Liver (tissue), 3 donors: Measurements from ENCODE around the gene BEGAIN.

Experiments used
- ATF3 ChIP-seq: IDR thresholded peaks from 2 replicates; pipeline ENCODE4 v1.6.1; 2016; ENCODE audit warnings: antibody characterized with exemption
- CTCF ChIP-seq: fragments of 150-350 bp; IDR thresholded peaks from 2 replicates; pipeline ENCODE4 v1.5.1; 2017; ENCODE audit warnings: improper control_type of control experiment, low read depth, low read length; ENCODE audit not compliant: missing input control
- EGR1 ChIP-seq, 2 donors: IDR thresholded peaks; 2 replicates each; pipeline ENCODE4 v1.6.1; 2016 to 2018; ENCODE audit warnings: antibody characterized with exemption in 2 of 2, low read depth in 2 of 2
- GABPA ChIP-seq, 2 donors: IDR thresholded peaks in 1 of 2; conservative IDR thresholded peaks in 1 of 2; 2 replicates each; pipeline ENCODE4 v1.6.1; 2016; ENCODE audit warnings: antibody characterized with exemption in 2 of 2, mild to moderate bottlenecking in 1 of 2, moderate library complexity in 1 of 2
- MAX ChIP-seq: IDR thresholded peaks from 2 replicates; pipeline ENCODE4 v1.6.1; 2016; ENCODE audit warnings: antibody characterized with exemption
- ZBTB33 ChIP-seq: IDR thresholded peaks from 2 replicates; pipeline ENCODE4 v1.6.1; 2016; ENCODE audit warnings: antibody characterized with exemption
- donor health status: healthy.
- donor health status: healthy.

GRCh38 chr14:100551056-100551455 lies 36.2 kb downstream of the BEGAIN start:
- TF ChIP-seq CTCF: no peak
- TF ChIP-seq EGR1 (IDR thresholded peaks at IDR 0.05; ENCODE audit: low read depth in 2 of 2): no peak
- TF ChIP-seq ZBTB33: no peak
- no peak for TF ChIP-seq GABPA (IDR thresholded peaks at IDR 0.05 in 1 of 2, conservative IDR thresholded peaks at IDR 0.05 in 1 of 2)
- TF ChIP-seq ATF3: no peak
- TF ChIP-seq MAX: no peak
